IMR-90 (cell line): ENCODE results near the gene KLKB1. TPM values are rescaled to one million over a fixed set of nuclear protein-coding genes. Genes with fewer than 3 reads are reported as not detected.
"Not testable (repeated sequence)": the region's sequence is repeated elsewhere in the genome, so short reads cannot be mapped to it uniquely, and the experiment has no call there.

Source experiments
- ATAC-seq: fragments of 200-7000 bp; cut with Tn5 transposase; 2 replicates; pipeline ENCODE4 v1.9.1; 2020; ENCODE audit warnings: low read depth, mild to moderate bottlenecking, moderate library complexity
- BruUV-seq: library from RNA; stranded (reverse); fragments of 400-500 nt; replicated peaks from 2 replicates; lab custom pipeline; 2021; lab: Mats Ljungman, UMichigan
- CTCF ChIA-PET: fragments of 300-600 bp; formaldehyde crosslinking; extraction: SDS; loops from one replicate; lab custom pipeline; 2021; ENCODE audit warnings: antibody characterized with exemption; lab: Yijun Ruan, JAX
- POLR2A ChIA-PET: fragments of 300-600 bp; sonication (Branson Sonifier 250); formaldehyde crosslinking; loops from one replicate; lab custom pipeline; 2022; ENCODE audit warnings: antibody characterized with exemption; ENCODE audit not compliant: unreplicated experiment; lab: Charles Lee
- DNase-seq: peaks from one replicate; pipeline ENCODE4 v3.0.0; 2013
- H2AFZ ChIP-seq: replicated peaks from 2 replicates; pipeline ENCODE3; 2013; ENCODE audit warnings: low read length, mild to moderate bottlenecking; ENCODE audit not compliant: poor library complexity
- H2AK5ac ChIP-seq: 2 replicates; pipeline ENCODE4 v1.6.1; 2013; ENCODE audit warnings: low read depth, low read length, inconsistent platforms
- H2AK9ac ChIP-seq: replicated peaks from 2 replicates; pipeline ENCODE3; 2013; ENCODE audit warnings: mild to moderate bottlenecking, low read depth, low read length, moderate library complexity; ENCODE audit not compliant: poor library complexity
- H2BK120ac ChIP-seq: 2 replicates; pipeline ENCODE4 v1.6.1; 2013; ENCODE audit warnings: low read depth, low read length, inconsistent platforms
- H2BK15ac ChIP-seq: 3 replicates; pipeline ENCODE4 v1.6.1; 2013; ENCODE audit warnings: low read depth, low read length, inconsistent platforms
- H2BK20ac ChIP-seq: 2 replicates; pipeline ENCODE4 v1.6.1; 2013; ENCODE audit warnings: low read depth, mild to moderate bottlenecking, inconsistent platforms, low read length, moderate library complexity
- H2BK5ac ChIP-seq: 2 replicates; pipeline ENCODE4 v1.6.1; 2013; ENCODE audit warnings: mild to moderate bottlenecking, low read depth, low read length, inconsistent platforms; ENCODE audit not compliant: poor library complexity, severe bottlenecking
- H3K14ac ChIP-seq: replicated peaks from 2 replicates; pipeline ENCODE4 v1.6.1; 2013; ENCODE audit warnings: low read depth, low read length, inconsistent platforms
- H3K18ac ChIP-seq: 2 replicates; pipeline ENCODE4 v1.6.1; 2013; ENCODE audit warnings: low read depth, low read length, control low read depth
- H3K23ac ChIP-seq: 2 replicates; pipeline ENCODE4 v1.6.1; 2013; ENCODE audit warnings: low read depth, low read length, inconsistent platforms
- H3K27ac ChIP-seq: 2 replicates; pipeline ENCODE4 v1.5.1; 2013; ENCODE audit warnings: mild to moderate bottlenecking, control low read depth, low read length; ENCODE audit not compliant: insufficient read depth
- H3K27me3 ChIP-seq: 2 replicates; pipeline ENCODE4 v1.6.1; 2013; ENCODE audit warnings: low read length; ENCODE audit not compliant: control insufficient read depth, insufficient read depth
- H3K36me3 ChIP-seq: 2 replicates; pipeline ENCODE4 v1.6.1; 2013; ENCODE audit warnings: low read length, mixed read lengths; ENCODE audit not compliant: control insufficient read depth, insufficient read depth
- H3K4ac ChIP-seq: 2 replicates; pipeline ENCODE4 v1.6.1; 2013; ENCODE audit warnings: low read depth, low read length, inconsistent platforms
- H3K4me1 ChIP-seq: 2 replicates; pipeline ENCODE4 v1.6.1; 2013; ENCODE audit warnings: low read length, mixed read lengths; ENCODE audit not compliant: control insufficient read depth, insufficient read depth
- H3K4me2 ChIP-seq: 2 replicates; pipeline ENCODE4 v1.6.1; 2013; ENCODE audit warnings: low read depth, mild to moderate bottlenecking, control low read depth, low read length, moderate library complexity
- H3K4me3 ChIP-seq: 2 replicates; pipeline ENCODE4 v1.5.1; 2013; ENCODE audit warnings: low read depth, mild to moderate bottlenecking, control low read depth, low read length, moderate library complexity; ENCODE audit not compliant: insufficient read depth
- H3K56ac ChIP-seq: 2 replicates; pipeline ENCODE4 v1.6.1; 2013; ENCODE audit warnings: low read length, inconsistent platforms; ENCODE audit not compliant: insufficient read depth; ENCODE audit errors: extremely low read depth
- H3K79me1 ChIP-seq, 2 experiments: 2 replicates each; pipeline ENCODE4 v1.6.1; 2013; ENCODE audit warnings: low read length in 2 of 2, inconsistent platforms in 1 of 2, low read depth in 1 of 2
- H3K9ac ChIP-seq: 2 replicates; pipeline ENCODE4 v1.6.1; 2013; ENCODE audit warnings: low read depth, low read length, control low read depth
- H3K9me1 ChIP-seq: 2 replicates; pipeline ENCODE4 v1.6.1; 2013; ENCODE audit warnings: low read length, inconsistent platforms; ENCODE audit not compliant: insufficient read depth
- H3K9me3 ChIP-seq: 2 replicates; pipeline ENCODE4 v1.6.1; 2013; ENCODE audit warnings: low read length; ENCODE audit not compliant: control insufficient read depth, insufficient read depth
- H4K20me1 ChIP-seq: 2 replicates; pipeline ENCODE4 v1.6.1; 2013; ENCODE audit warnings: low read length, inconsistent platforms; ENCODE audit not compliant: insufficient read depth
- H4K5ac ChIP-seq: 2 replicates; pipeline ENCODE4 v1.6.1; 2013; ENCODE audit warnings: mild to moderate bottlenecking, low read depth, low read length, control low read depth
- H4K8ac ChIP-seq, 2 experiments: 2 replicates each; pipeline ENCODE4 v1.6.1; 2013; ENCODE audit warnings: low read depth in 2 of 2, low read length in 2 of 2, control low read depth in 1 of 2, inconsistent platforms in 1 of 2
- H4K91ac ChIP-seq: 2 replicates; pipeline ENCODE4 v1.6.1; 2013; ENCODE audit warnings: low read depth, low read length, inconsistent platforms; ENCODE audit not compliant: insufficient read depth
- WGBS, 2 experiments: methylation state at CpG; one replicate each; pipeline versions ENCODE4 v1.1.5 to v1.1.7; 2013; ENCODE audit warnings: missing lambda C conversion rate in 2 of 2; ENCODE audit not compliant: insufficient read length in 1 of 2; ENCODE audit errors: extremely low coverage in 2 of 2; 5-methylcytosine and 5-hydroxymethylcytosine counted together
- dilution Hi-C: fragments of 300-500 bp; cut with HindIII; formaldehyde crosslinking; loops from one replicate; pipeline ENCODE4 v1.14.3; 2018; ENCODE audit warnings: low sequenced_read_pairs; ENCODE audit not compliant: unreplicated experiment
- in situ Hi-C: fragments of 300-500 bp; cut with MboI; formaldehyde crosslinking; loops from 3 replicates; pipeline ENCODE4 v1.14.3; 2019; ENCODE audit warnings: low sequenced_read_pairs, inconsistent platforms, mixed read lengths
- intact Hi-C: fragments of 100-400 bp; cut with micrococcal nuclease; formaldehyde crosslinking; loops from 2 replicates; pipeline ENCODE4 v1.10.0; 2022
- polyA plus RNA-seq, 3 experiments: library from polyadenylated mRNA; depleted of rRNA; stranded (reverse); fragments of >200 nt; gene quantifications; 2 replicates each; pipeline ENCODE4 v1.2.3, GENCODE V29; 2012; ENCODE audit warnings: low replicate concordance in 1 of 3
- total RNA-seq: library from RNA; depleted of rRNA; stranded (reverse); fragments of >200 nt; gene quantifications from 2 replicates; pipeline ENCODE4 v1.2.3, GENCODE V29; 2012

Gene KLKB1
- total and polyA plus RNA-seq, 2 of the 4 experiments (the other 2 are of a cell fraction), result 0.03 TPM; not detected in 1

- H4K8ac ChIP-seq, H2AK9ac ChIP-seq, H3K4me2 ChIP-seq, H3K9me1 ChIP-seq, H2BK5ac ChIP-seq, H3K18ac ChIP-seq, intact Hi-C loops, H3K4me1 ChIP-seq, H3K9ac ChIP-seq, BruUV-seq, H2BK15ac ChIP-seq, H3K4ac ChIP-seq, CTCF ChIA-PET, dilution Hi-C loops, H4K20me1 ChIP-seq, H2AK5ac ChIP-seq, H3K14ac ChIP-seq, H2BK120ac ChIP-seq, H4K5ac ChIP-seq, ATAC-seq, in situ Hi-C loops, H3K9me3 ChIP-seq, H3K27ac ChIP-seq, H3K23ac ChIP-seq, H4K91ac ChIP-seq, H2BK20ac ChIP-seq, H3K56ac ChIP-seq, H3K4me3 ChIP-seq, POLR2A ChIA-PET, H3K27me3 ChIP-seq, H3K36me3 ChIP-seq, H3K79me1 ChIP-seq, DNase-seq, H2AFZ ChIP-seq: not testable (repeated sequence)
- WGBS, 2 experiments, result 100% methylated on average over 3 of the region's 9 CpGs; no CpG with 5 or more reads in 1 of the 2 experiments
These were observed 19.9 kb downstream of the KLKB1 start for GRCh38 chr4:186247062-186247752.
